Smooth muscle cell of the brain vasculature (primary cell): ENCODE results near the gene FSD1.
"Not testable (repeated sequence)": the region's sequence is repeated elsewhere in the genome, so short reads cannot be mapped to it uniquely, and the experiment has no call there.

Source experiments
- DNase-seq: peaks from one replicate; pipeline ENCODE4 v3.0.0-alpha.2; 2012; ENCODE audit warnings: low read depth, low spot score

FSD1 gene

GRCh38 chr19:4284974-4285373, 19.4 kb upstream of the FSD1 start:
- no peak for DNase-seq

- not testable (repeated sequence) for DNase-seq
Measured at GRCh38 chr19:4286141-4286540, 18.3 kb upstream of the FSD1 start.

DNA sequence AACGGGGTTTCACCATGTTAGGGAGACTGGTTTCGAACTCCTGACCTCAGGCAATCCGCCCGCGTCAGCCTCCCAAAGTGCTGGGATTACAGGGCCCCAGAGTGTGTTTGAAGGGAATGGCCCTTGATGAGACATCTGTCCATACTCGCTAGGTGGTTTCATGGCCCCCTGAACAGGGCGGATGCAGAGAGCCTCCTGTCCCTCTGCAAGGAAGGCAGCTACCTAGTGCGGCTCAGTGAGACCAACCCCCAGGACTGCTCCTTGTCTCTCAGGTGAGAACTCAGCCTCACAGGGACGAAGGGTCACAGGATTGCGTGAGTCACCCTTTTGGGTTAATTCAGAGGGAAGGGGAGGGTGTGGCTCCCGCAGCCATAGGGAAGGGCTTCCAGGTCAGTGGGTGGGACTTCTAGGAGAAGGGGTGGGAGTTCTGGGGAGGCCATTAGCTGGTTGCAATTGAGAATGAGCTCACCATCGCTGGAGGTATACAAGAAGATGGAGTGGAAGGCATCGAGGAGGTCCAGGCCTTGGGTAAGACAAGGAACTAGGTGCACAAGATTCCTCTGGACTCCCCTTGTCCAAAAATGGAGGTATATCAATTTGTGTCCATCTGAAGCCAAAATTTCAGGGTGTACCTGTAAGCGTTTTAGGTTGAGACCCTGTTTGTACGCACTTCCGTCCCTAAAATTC, 16.2 kb upstream of the FSD1 start:
- no peak for DNase-seq

DNA sequence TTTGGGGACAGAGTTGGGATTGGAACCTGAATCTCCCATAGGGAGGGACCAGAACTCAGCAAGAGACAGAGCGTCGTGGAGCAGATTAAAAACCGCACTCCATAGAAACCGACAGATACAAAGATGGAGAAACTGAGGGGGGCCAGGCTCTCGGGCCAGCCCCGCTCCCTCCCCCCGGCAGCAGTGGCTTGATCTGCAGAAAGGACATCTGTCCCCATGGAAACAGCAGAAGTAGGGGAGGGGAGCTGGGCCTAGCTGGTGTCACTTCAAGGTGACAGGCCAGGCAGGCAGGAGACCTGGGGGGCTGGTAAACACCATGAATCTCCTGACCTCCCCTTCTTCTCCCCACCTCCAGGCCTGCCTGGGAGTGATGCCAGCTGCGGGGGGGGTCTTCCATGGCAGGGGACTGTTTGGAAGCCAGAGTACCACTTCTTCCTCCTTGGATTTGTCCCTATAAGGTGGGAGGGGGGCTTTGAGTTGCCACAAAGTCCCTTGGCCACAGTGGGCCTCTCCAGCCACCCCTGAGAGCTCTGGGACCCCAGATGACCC, 13.1 kb upstream of the FSD1 start:
- no peak for DNase-seq

GRCh38 chr19:4292515-4292914, 11.9 kb upstream of the FSD1 start:
- DNase-seq, result no peak

GRCh38 chr19:4294389-4294788, 10.0 kb upstream of the FSD1 start:
- DNase-seq, result no peak

DNA sequence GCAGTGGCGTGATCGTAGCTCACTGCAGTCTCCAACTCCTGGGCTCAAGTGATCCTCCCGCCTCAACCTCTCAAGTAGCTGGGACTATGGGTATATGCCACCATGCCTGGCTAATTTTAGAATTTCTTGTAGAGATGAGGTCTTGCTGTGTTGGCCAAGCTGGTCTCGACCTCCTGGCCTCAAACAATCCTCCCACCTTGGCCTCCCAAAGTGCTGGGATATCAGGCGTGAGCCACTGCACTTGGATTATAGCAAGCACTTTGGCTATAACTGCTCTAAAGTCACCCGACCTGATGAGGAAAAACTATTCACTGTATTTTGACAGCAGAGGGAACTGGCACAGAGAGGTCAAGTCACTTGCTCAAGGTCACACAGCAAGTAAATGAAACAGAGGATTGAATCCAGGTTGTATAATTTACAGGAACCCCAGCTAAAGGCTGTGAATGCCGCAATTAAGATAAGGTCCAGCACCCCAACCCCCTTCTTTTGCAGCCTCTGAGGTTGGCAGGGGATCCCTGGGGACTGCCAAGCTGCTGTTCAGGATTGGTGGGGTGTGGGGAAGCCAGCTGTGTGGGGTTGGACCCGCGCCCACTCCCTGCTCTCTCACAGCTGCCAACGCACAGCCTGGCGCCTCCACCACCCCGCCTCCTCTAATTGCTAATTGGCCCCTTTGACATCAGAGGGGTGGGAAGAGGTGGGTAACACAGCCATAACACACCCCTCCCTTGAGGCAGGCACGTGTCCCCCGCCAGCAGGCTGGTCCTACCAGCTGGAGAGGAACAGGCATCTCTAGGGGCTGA, 8.2 kb upstream of the FSD1 start:
- DNase-seq, result no peak

- no peak for DNase-seq
Measured at GRCh38 chr19:4297901-4298809, 6.2 kb upstream of the FSD1 start.

GRCh38 chr19:4298810-4299550, 5.4 kb upstream of the FSD1 start:
- DNase-seq, result no peak

- DNase-seq, result no peak
Measured at GRCh38 chr19:4300589-4300988, 3.8 kb upstream of the FSD1 start.

- no peak for DNase-seq
Measured at GRCh38 chr19:4301590-4302242, 2.7 kb upstream of the FSD1 start.

- DNase-seq, result no peak
Measured at GRCh38 chr19:4302243-4302640, 2.2 kb upstream of the FSD1 start, which contains the start of gene TMIGD2. TSS of gene TMIGD2 (minus strand) at chr19:4302389. CDS start at chr19:4302385, 4 bp downstream.

DNA sequence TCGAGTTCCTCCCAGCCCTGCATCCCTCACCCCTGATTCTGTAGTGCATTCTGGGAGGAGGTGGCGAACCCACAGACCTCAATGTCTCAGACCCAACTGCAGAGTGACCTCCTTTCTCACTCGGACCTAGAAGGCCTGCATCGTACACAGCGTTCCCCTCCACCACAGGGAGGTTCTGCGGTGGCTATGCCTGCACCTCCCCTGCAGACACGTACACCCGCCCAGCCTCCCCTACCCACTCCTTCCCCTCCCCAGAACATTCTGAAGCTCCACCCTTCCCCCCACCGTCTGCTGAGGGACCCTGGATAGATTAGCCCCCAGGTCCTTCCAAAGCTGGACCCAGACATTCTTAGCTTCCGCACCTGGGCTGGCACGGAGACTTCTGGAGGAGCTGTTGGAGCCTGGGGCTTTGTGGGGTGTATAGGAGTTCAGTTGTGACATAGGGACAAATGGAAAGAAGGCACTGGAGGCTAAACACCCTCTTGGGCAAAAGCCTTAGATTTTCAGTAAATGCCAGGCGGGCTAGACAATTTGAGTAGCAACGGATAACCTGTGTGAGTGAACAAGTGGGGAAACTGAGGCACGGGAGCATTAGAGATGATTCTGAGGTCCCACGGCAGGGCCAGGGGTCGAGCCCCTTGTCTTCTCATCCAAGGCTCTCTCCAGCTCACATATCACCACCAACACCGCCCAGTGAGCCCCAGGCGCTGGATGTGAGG, 420 bp upstream of the FSD1 start:
- no peak for DNase-seq

GRCh38 chr19:4305257-4305612, 837 bp downstream of the FSD1 start:
- DNase-seq, result no peak

DNA sequence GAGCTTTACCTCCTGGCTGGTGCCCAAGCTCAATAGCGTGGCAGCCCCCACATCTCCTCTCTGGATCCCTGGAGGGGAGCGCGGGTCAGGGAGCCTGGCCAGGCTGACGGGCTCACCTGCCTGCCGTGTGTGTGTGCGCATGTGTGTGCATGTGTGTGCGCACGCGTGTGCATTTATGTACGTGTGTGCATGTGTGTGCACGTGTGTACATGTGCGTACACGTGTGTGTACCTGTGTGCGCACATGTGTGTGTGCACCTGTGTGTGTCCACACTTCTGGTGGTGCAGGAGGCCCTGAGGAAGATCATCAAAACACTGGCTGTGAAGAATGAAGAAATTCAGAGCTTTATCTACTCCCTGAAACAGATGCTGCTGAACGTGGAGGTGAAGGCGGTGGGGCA, 1.3 kb downstream of the FSD1 start:
- DNase-seq, result no peak

GRCh38 chr19:4310247-4311121, 6.1 kb downstream of the FSD1 start:
- no peak for DNase-seq

GRCh38 chr19:4313847-4314490, 9.6 kb downstream of the FSD1 start:
- no peak for DNase-seq

DNA sequence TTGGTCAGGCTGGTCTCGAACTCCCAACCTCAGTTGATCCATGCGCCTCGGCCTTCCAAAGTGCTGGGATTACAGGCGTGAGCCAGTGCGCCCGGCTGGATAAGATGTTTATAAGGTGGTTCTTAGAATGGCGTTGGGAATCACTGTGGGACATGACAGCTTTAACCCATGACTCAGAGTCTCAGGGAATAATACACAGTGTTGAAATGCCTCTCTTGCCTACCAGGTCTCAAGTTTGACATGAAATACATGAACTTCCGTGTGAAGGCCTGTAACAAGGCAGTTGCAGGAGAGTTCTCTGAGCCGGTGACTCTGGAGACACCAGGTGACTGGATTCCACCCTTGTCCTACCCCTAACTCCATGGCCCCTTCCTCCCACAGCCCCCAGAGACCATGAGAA, 12.6 kb downstream of the FSD1 start:
- DNase-seq, result no peak

GRCh38 chr19:4318460-4318859, 14.1 kb downstream of the FSD1 start:
- no peak for DNase-seq
